ENCODE measurements around the gene TPPP3. TPM values are rescaled to one million over a fixed set of nuclear protein-coding genes. Genes with fewer than 3 reads are reported as not detected.
A peak's percentile ranks its signal among the peaks of the same experiment; 100 is the strongest.
"Not testable (repeated sequence)": the region's sequence is repeated elsewhere in the genome, so short reads cannot be mapped to it uniquely, and the experiment has no call there.

Gene TPPP3
- total and polyA plus RNA-seq, 9 of the 15 experiments (the other 6 are each of a cell fraction or from before 2014, with no cell fraction given) = 0.13 to 0.50 (median 0.36) TPM; not detected in 2

DNA sequence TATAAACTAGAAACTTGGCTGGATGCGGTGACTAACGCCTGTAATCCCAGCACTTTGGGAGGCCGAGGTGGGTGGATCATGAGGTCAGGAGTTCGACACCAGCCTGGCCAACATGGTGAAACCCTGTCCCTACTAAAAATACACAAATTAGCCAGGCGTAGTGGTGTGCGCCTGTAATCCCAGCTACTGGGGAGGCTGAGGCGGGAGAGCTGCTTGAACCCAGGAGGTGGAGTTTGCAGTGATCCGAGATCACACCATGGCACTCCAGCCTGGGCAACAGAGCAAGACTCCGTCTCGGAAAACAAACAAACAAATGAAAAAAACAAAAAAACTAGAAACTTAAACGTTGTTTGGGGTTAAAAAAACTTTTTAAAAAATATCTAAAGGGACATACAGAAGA lies 17.3 kb downstream of the TPPP3 start:
- DNase-seq (ENCODE audit: extremely low read depth in 1 of 4, low spot score in 3 of 4); H3K36me3 ChIP-seq (ENCODE audit: control insufficient read depth, insufficient read depth, low read length); H3K27ac ChIP-seq (ENCODE audit: extremely low read depth, low read depth, low read length); H4K20me1 ChIP-seq (replicated peaks; ENCODE audit: control insufficient read depth, insufficient read depth, low read length); H3K9me1 ChIP-seq (ENCODE audit: control insufficient read depth, insufficient read depth, low read length); H2AFZ ChIP-seq (ENCODE audit: low read depth, low read length); FAIRE-seq; H3K9me3 ChIP-seq (replicated peaks; ENCODE audit: control insufficient read depth, insufficient read depth, low read depth, low read length); H3K4me2 ChIP-seq (ENCODE audit: insufficient read depth, low read length); in situ Hi-C loops (cut with MboI); CTCF ChIA-PET (ENCODE audit: low intra/inter-chr PET ratio); ATAC-seq; H3K4me3 ChIP-seq; intact Hi-C loops (cut with micrococcal nuclease); H3K9ac ChIP-seq (ENCODE audit: insufficient read depth in 1 of 2, low read depth in 2 of 2, low read length in 2 of 2); H3K79me2 ChIP-seq (ENCODE audit: control insufficient read depth, insufficient read depth, low read length); BruUV-seq (replicated peaks); H3K4me1 ChIP-seq (replicated peaks in 1 of 2; ENCODE audit: control insufficient read depth in 2 of 2, insufficient read depth in 2 of 2, low read length in 2 of 2): not testable (repeated sequence)
- peaks cover 12 to 14% of the 10 kb centered on the region in 2 experiments for H3K27me3 ChIP-seq (ENCODE audit: control insufficient read depth in 2 of 2, insufficient read depth in 2 of 2, low read length in 2 of 2)
- POLR2A ChIA-PET = interaction anchor here (0.7 to 1.5 kb wide), 2 partner anchors 12 to 27 kb away, joined by 3 to 6 read pairs; no protein-coding TSS in a partner anchor
- WGBS (ENCODE audit: insufficient coverage, low coverage, missing lambda C conversion rate) = 15% methylated on average over 11 of the region's 11 CpGs
- TF ChIP-seq EGR1 (conservative IDR thresholded peaks at IDR 0.05) (0 out of 2 replicates have a peak, but pooled peaks have one; percentile 13), CBX8 (IDR thresholded peaks at IDR 0.05; ENCODE audit: borderline replicate concordance, extremely low read depth, low read depth, low read length, poor library complexity, severe bottlenecking) (peak; percentile 83), CBX2 (IDR thresholded peaks at IDR 0.05; ENCODE audit: insufficient read depth, low read length, poor library complexity, severe bottlenecking) (peak; percentile 88)

DNA sequence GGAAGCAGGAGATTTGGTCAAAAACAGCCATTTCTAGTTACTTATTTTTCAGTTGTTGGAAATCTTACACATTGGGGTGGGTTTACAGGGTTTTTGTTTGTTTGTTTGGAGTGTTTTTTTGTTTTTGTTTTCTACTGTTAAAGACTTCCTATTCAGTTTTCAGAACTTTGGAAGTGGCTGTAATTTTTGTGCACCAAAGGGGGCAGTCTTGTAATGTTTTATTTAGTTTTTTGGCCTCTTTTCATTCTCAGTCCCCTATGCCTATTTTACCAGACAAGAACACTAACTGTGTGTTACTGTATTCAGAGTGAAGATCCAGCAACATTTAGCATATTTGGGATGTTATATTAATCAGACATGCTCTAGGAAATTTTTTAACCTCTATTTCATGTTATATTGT lies 20.6 kb downstream of the TPPP3 start:
- Histone ChIP-seq H2AFZ (ENCODE audit: low read depth, low read length) (peak overlapping the region; percentile 46; the same call in 1 of the 2 replicates), H3K9me1 (ENCODE audit: control insufficient read depth, insufficient read depth, low read length) (no peaks in the 10 kb centered on the region), H3K27ac (ENCODE audit: extremely low read depth, low read depth, low read length) (no peak overlapping the region), H3K4me2 (ENCODE audit: insufficient read depth, low read length) (no peak overlapping the region), H3K36me3 (ENCODE audit: control insufficient read depth, insufficient read depth, low read length) (no peaks in the 10 kb centered on the region), H3K4me3 (no peak overlapping the region), H3K79me2 (ENCODE audit: control insufficient read depth, insufficient read depth, low read length) (no peaks in the 10 kb centered on the region), H4K20me1 (replicated peaks; ENCODE audit: control insufficient read depth, insufficient read depth, low read length) (no peaks in the 10 kb centered on the region), H3K27me3 (ENCODE audit: control insufficient read depth in 2 of 2, insufficient read depth in 2 of 2, low read length in 2 of 2) (peaks cover 18 to 23% of the 10 kb centered on the region in 2 experiments), H3K4me1 (replicated peaks in 1 of 2; ENCODE audit: control insufficient read depth in 2 of 2, insufficient read depth in 2 of 2, low read length in 2 of 2) (no peaks in the 10 kb centered on the region), H3K9me3 (replicated peaks; ENCODE audit: control insufficient read depth, insufficient read depth, low read depth, low read length) (no peaks in the 10 kb centered on the region), H3K9ac (ENCODE audit: insufficient read depth in 1 of 2, low read depth in 2 of 2, low read length in 2 of 2) (no peak overlapping the region)
- intact Hi-C loops (cut with micrococcal nuclease) = no loop called here
- peak in 1 of 4 experiments; percentile 33 for DNase-seq (ENCODE audit: extremely low read depth in 1 of 4, low spot score in 3 of 4)
- peak; percentile 37 for FAIRE-seq
- CTCF ChIA-PET (ENCODE audit: low intra/inter-chr PET ratio) = interaction anchor here (0.6 to 1.6 kb wide), 4 partner anchors 21 to 149 kb away, joined by 3 to 6 read pairs (median 4); partner anchors contain the start of genes PLEKHG4 and TPPP3
- BruUV-seq (replicated peaks) = no TSS peak
- in situ Hi-C loops (cut with MboI) = no loop called here
- ATAC-seq = peak; percentile 61
- POLR2A ChIA-PET = interaction anchor here (0.7 kb wide), 1 partner anchor 55 kb away, joined by 3 read pairs; no protein-coding TSS in a partner anchor
- TF ChIP-seq, protein P1, sequence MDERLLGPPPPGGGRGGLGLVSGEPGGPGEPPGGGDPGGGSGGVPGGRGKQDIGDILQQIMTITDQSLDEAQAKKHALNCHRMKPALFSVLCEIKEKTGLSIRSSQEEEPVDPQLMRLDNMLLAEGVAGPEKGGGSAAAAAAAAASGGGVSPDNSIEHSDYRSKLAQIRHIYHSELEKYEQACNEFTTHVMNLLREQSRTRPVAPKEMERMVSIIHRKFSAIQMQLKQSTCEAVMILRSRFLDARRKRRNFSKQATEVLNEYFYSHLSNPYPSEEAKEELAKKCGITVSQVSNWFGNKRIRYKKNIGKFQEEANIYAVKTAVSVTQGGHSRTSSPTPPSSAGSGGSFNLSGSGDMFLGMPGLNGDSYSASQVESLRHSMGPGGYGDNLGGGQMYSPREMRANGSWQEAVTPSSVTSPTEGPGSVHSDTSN (CRISPR knock-in tag; IDR thresholded peaks at IDR 0.05; ENCODE audit: low read depth) = no peak
- TF ChIP-seq, protein P1 (tag; conservative IDR thresholded peaks at IDR 0.05; ENCODE audit: low read depth) = peak; percentile 29; the same call in 1 of the 2 replicates
- TF ChIP-seq SIN3B (IDR thresholded peaks at IDR 0.05; ENCODE audit: low read depth) (no peak), RAD21 (CRISPR knock-in tag; conservative IDR thresholded peaks at IDR 0.05 in 1 of 2, IDR thresholded peaks at IDR 0.05 in 1 of 2) (peak; percentile 13 to 61; a peak in 3 of 4 replicates)
- TF ChIP-seq, protein P2, sequence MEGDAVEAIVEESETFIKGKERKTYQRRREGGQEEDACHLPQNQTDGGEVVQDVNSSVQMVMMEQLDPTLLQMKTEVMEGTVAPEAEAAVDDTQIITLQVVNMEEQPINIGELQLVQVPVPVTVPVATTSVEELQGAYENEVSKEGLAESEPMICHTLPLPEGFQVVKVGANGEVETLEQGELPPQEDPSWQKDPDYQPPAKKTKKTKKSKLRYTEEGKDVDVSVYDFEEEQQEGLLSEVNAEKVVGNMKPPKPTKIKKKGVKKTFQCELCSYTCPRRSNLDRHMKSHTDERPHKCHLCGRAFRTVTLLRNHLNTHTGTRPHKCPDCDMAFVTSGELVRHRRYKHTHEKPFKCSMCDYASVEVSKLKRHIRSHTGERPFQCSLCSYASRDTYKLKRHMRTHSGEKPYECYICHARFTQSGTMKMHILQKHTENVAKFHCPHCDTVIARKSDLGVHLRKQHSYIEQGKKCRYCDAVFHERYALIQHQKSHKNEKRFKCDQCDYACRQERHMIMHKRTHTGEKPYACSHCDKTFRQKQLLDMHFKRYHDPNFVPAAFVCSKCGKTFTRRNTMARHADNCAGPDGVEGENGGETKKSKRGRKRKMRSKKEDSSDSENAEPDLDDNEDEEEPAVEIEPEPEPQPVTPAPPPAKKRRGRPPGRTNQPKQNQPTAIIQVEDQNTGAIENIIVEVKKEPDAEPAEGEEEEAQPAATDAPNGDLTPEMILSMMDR (IDR thresholded peaks at IDR 0.05 in 2 of 3, conservative IDR thresholded peaks at IDR 0.05 in 1 of 3; ENCODE audit: insufficient read depth in 2 of 3, low read depth in 1 of 3, low read length in 3 of 3) = peak in 2 of 3 experiments; percentile 42 to 70; a peak in 4 of 6 replicates

Measured in K562 (cell line).